Liver (tissue), 9 donors: Measurements from ENCODE around the gene IP6K3. TPM values are rescaled to one million over a fixed set of nuclear protein-coding genes. Genes with fewer than 3 reads are reported as not detected.

Experiments
- DNase-seq: peaks from one replicate; pipeline ENCODE4 v3.0.0-alpha.2; 2017; ENCODE audit warnings: low spot score
- H3K27ac ChIP-seq, 2 donors: one replicate each; pipeline ENCODE4 v1.7.0; 2013; ENCODE audit warnings: inconsistent platforms in 2 of 2, low read length in 2 of 2, control low read depth in 1 of 2, low read depth in 1 of 2, mild to moderate bottlenecking in 1 of 2
- H3K27me3 ChIP-seq, 4 donors: one replicate each; pipeline versions ENCODE4 v1.6.1 to v1.7.0; 2013; ENCODE audit warnings: low read length in 3 of 4, inconsistent platforms in 1 of 4, mild to moderate bottlenecking in 1 of 4, moderate library complexity in 1 of 4; ENCODE audit not compliant: control insufficient read depth in 4 of 4, insufficient read depth in 4 of 4
- H3K36me3 ChIP-seq, 4 donors: one replicate each; pipeline versions ENCODE4 v1.6.1 to v1.7.0; 2013; ENCODE audit warnings: low read length in 3 of 4, mild to moderate bottlenecking in 3 of 4, low read depth in 1 of 4, moderate library complexity in 1 of 4; ENCODE audit not compliant: control insufficient read depth in 4 of 4, insufficient read depth in 3 of 4
- H3K4me1 ChIP-seq, 4 donors: one replicate each; pipeline versions ENCODE4 v1.6.1 to v1.7.0; 2013; ENCODE audit warnings: low read length in 3 of 4, mild to moderate bottlenecking in 3 of 4, moderate library complexity in 1 of 4; ENCODE audit not compliant: control insufficient read depth in 4 of 4, insufficient read depth in 4 of 4
- H3K4me3 ChIP-seq, 3 donors: one replicate each; pipeline versions ENCODE4 v1.6.1 to v1.7.0; 2013; ENCODE audit warnings: low read length in 3 of 3, control low read depth in 1 of 3, low read depth in 1 of 3, mild to moderate bottlenecking in 1 of 3
- H3K9ac ChIP-seq, 2 donors: one replicate each; pipeline ENCODE4 v1.7.0; 2013; ENCODE audit warnings: low read length in 2 of 2, mild to moderate bottlenecking in 2 of 2, moderate library complexity in 2 of 2, control low read depth in 1 of 2, low read depth in 1 of 2
- H3K9me3 ChIP-seq, 4 donors: one replicate each; pipeline versions ENCODE4 v1.6.1 to v1.7.0; 2013; ENCODE audit warnings: low read length in 3 of 4; ENCODE audit not compliant: control insufficient read depth in 4 of 4
- EGR1 ChIP-seq, 2 donors: IDR thresholded peaks; 2 replicates each; pipeline ENCODE4 v1.6.1; 2016 to 2018; ENCODE audit warnings: antibody characterized with exemption in 2 of 2, low read depth in 2 of 2
- FOXA1 ChIP-seq: IDR thresholded peaks from 2 replicates; pipeline ENCODE4 v1.6.1; 2016; ENCODE audit warnings: antibody characterized with exemption
- FOXA2 ChIP-seq: IDR thresholded peaks from 2 replicates; pipeline ENCODE4 v1.6.1; 2016; ENCODE audit warnings: antibody characterized with exemption
- HNF4A ChIP-seq, 2 donors: conservative IDR thresholded peaks; 2 replicates each; pipeline ENCODE4 v1.6.1; 2016; ENCODE audit warnings: antibody characterized with exemption in 2 of 2, mild to moderate bottlenecking in 2 of 2
- HNF4G ChIP-seq: IDR thresholded peaks from 2 replicates; pipeline ENCODE4 v1.6.1; 2016; ENCODE audit warnings: antibody characterized with exemption
- JUND ChIP-seq, 2 donors: IDR thresholded peaks; 2 replicates each; pipeline ENCODE4 v1.6.1; 2016; ENCODE audit warnings: antibody characterized with exemption in 2 of 2
- NR2F2 ChIP-seq: IDR thresholded peaks from 2 replicates; pipeline ENCODE4 v1.6.1; 2016; ENCODE audit warnings: antibody characterized with exemption
- RAD21 ChIP-seq, 2 donors: IDR thresholded peaks; 2 replicates each; pipeline ENCODE4 v1.6.1; 2016; ENCODE audit warnings: antibody characterized with exemption in 2 of 2, mild to moderate bottlenecking in 2 of 2
- RXRA ChIP-seq, 2 donors: IDR thresholded peaks; 2 replicates each; pipeline ENCODE4 v1.6.1; 2017 to 2018; ENCODE audit warnings: antibody characterized with exemption in 2 of 2, mild to moderate bottlenecking in 1 of 2
- TAF1 ChIP-seq: conservative IDR thresholded peaks from 2 replicates; pipeline ENCODE4 v1.6.1; 2016; ENCODE audit warnings: antibody characterized with exemption, mild to moderate bottlenecking
- YY1 ChIP-seq: IDR thresholded peaks from 2 replicates; pipeline ENCODE4 v1.6.1; 2016; ENCODE audit warnings: antibody characterized with exemption, mild to moderate bottlenecking
- whole genome bisulfite sequencing: extraction: QIAGEN DNeasy Blood & Tissue Kit; methylation state at CpG from one replicate; pipeline ENCODE4 v1.1.7; 2013; 5-methylcytosine and 5-hydroxymethylcytosine counted together
- polyA plus RNA-seq, 2 donors: library from polyadenylated mRNA; stranded (reverse) in 1 of 2; unstranded in 1 of 2; fragments of 200-250 nt in 1 of 2; fragments of >200 nt in 1 of 2; fragmentation: Nextera tagmentation in 1 of 2; extraction: Ambion mirVana in 1 of 2; gene quantifications; one replicate each; pipeline versions ENCODE4 v1.2.1 to v1.2.3, GENCODE V29; 2013 to 2015
- total RNA-seq, 2 donors: library from RNA; depleted of rRNA; stranded (reverse); fragments of >200 nt; gene quantifications; one replicate each; pipeline ENCODE4 v1.2.3, GENCODE V29; 2014
- TF ChIP-seq, protein P1 (sequence below): IDR thresholded peaks from 2 replicates; pipeline ENCODE4 v1.6.1; 2016; ENCODE audit warnings: antibody characterized with exemption
- TF ChIP-seq, protein P2 (sequence below): IDR thresholded peaks from 2 replicates; pipeline ENCODE4 v1.6.1; 2016; ENCODE audit warnings: antibody characterized with exemption
- TF ChIP-seq, protein P3 (sequence below): IDR thresholded peaks from 2 replicates; pipeline ENCODE4 v1.6.1; 2016; ENCODE audit warnings: antibody characterized with exemption, mild to moderate bottlenecking
- TF ChIP-seq, protein P4 (sequence below): IDR thresholded peaks from 2 replicates; pipeline ENCODE4 v1.6.1; 2016; ENCODE audit warnings: antibody characterized with exemption
- donor health status: healthy.
- donor health status: healthy.
- donor health status: healthy.
- donor health status: healthy.
- donor health status: healthy.

The IP6K3 gene
- total and polyA plus RNA-seq, 4 donors: 1.5 to 12.9 (median 6.7) TPM

DNA sequence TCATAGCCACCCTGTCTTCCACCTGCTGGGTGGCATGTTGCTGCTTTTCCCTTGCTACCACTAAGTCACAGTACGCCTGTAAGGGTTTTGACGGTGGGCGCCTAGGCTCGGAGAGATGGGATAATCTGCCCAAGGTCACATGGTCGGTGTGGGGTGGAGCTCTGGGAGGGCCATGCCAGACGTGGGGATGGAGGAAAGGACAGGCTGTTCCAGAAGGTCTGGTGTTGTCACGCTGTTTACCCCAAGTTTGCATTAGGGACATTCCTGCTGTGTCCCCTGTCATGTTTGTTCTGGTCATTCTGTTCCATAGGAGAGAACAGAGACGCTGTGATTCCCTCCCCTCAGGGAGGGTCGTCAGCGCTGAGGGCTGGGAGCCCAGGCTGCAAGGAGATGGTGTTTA is 16.1 kb downstream of the IP6K3 start:
- TF ChIP-seq, protein P1, sequence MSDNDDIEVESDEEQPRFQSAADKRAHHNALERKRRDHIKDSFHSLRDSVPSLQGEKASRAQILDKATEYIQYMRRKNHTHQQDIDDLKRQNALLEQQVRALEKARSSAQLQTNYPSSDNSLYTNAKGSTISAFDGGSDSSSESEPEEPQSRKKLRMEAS: no peak
- no peak for TF ChIP-seq JUND (IDR thresholded peaks at IDR 0.05)
- Histone ChIP-seq H3K36me3 (no peaks in the 10 kb centered on the region), H3K4me3 (no peak overlapping the region), H3K9me3 (no peaks in the 10 kb centered on the region), H3K9ac (no peak overlapping the region), H3K27ac (no peak overlapping the region), H3K4me1 (peaks cover 0 to 4% (median 1%) of the 10 kb centered on the region in 4 donors), H3K27me3 (no peaks in the 10 kb centered on the region)
- 86% methylated on average over 10 of the region's 10 CpGs for WGBS
- DNase-seq: no peak

DNA sequence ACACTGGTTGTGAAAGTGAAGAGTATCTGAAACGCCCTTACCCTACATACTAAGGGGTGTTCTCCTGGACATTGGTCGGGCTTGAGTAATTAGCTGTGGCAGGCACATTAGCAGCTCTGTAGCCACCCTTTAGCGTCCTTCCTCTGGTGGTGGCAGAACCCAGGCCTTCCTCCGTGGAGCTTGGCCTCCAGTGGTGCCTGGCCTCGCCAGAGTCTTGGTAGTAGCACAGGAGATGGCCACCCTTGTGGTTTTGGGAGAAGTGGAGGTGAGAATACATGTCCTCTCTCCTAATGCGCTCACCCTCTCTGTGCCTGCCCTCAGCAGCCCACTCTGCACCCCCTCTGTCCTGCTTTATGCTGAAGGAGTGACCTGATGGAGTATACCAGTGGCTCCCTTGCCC is 17.6 kb downstream of the IP6K3 start:
- WGBS: 90% methylated on average over 6 of the region's 6 CpGs
- TF ChIP-seq, protein P1: no peak
- TF ChIP-seq FOXA1 (no peak), HNF4A (conservative IDR thresholded peaks at IDR 0.05) (no peak), JUND (IDR thresholded peaks at IDR 0.05) (no peak)
- Histone ChIP-seq H3K4me3 (no peak overlapping the region), H3K27ac (no peak overlapping the region), H3K9me3 (no peaks in the 10 kb centered on the region), H3K36me3 (no peaks in the 10 kb centered on the region), H3K4me1 (peaks cover 0 to 4% (median 1%) of the 10 kb centered on the region in 4 donors), H3K27me3 (no peaks in the 10 kb centered on the region), H3K9ac (no peak overlapping the region)
- no peak for DNase-seq

DNA sequence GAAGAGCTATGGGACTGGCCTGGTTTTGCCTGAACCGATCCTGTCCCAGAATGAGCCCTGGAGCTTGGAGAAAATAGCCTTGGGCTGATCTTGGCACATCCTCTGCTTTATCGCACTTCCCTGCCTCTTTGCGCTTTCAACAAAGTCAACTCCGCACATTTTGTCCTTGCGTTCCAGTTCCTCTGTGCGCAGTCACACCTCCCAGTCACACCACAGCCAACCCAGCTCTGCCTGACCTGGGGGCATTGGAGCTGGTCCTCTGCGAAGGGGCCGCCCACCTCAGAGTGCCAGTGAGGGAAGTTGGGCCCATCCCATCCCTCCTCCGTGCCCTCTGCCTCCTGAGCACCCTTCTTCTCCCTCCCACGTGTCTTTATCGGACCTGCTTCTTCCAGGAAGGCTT is 18.3 kb downstream of the IP6K3 start:
- Histone ChIP-seq H3K27ac (no peak overlapping the region), H3K27me3 (no peaks in the 10 kb centered on the region), H3K36me3 (no peaks in the 10 kb centered on the region), H3K4me1 (peaks cover 0 to 4% (median 1%) of the 10 kb centered on the region in 4 donors), H3K9ac (no peak overlapping the region), H3K4me3 (no peak overlapping the region), H3K9me3 (no peaks in the 10 kb centered on the region)
- no peak for TF ChIP-seq HNF4G
- TF ChIP-seq, protein P2, sequence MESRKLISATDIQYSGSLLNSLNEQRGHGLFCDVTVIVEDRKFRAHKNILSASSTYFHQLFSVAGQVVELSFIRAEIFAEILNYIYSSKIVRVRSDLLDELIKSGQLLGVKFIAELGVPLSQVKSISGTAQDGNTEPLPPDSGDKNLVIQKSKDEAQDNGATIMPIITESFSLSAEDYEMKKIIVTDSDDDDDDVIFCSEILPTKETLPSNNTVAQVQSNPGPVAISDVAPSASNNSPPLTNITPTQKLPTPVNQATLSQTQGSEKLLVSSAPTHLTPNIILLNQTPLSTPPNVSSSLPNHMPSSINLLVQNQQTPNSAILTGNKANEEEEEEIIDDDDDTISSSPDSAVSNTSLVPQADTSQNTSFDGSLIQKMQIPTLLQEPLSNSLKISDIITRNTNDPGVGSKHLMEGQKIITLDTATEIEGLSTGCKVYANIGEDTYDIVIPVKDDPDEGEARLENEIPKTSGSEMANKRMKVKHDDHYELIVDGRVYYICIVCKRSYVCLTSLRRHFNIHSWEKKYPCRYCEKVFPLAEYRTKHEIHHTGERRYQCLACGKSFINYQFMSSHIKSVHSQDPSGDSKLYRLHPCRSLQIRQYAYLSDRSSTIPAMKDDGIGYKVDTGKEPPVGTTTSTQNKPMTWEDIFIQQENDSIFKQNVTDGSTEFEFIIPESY: no peak
- TF ChIP-seq RAD21 (IDR thresholded peaks at IDR 0.05): no peak
- no peak for TF ChIP-seq RXRA (IDR thresholded peaks at IDR 0.05)
- no peak for TF ChIP-seq JUND (IDR thresholded peaks at IDR 0.05)
- TF ChIP-seq, protein P3, sequence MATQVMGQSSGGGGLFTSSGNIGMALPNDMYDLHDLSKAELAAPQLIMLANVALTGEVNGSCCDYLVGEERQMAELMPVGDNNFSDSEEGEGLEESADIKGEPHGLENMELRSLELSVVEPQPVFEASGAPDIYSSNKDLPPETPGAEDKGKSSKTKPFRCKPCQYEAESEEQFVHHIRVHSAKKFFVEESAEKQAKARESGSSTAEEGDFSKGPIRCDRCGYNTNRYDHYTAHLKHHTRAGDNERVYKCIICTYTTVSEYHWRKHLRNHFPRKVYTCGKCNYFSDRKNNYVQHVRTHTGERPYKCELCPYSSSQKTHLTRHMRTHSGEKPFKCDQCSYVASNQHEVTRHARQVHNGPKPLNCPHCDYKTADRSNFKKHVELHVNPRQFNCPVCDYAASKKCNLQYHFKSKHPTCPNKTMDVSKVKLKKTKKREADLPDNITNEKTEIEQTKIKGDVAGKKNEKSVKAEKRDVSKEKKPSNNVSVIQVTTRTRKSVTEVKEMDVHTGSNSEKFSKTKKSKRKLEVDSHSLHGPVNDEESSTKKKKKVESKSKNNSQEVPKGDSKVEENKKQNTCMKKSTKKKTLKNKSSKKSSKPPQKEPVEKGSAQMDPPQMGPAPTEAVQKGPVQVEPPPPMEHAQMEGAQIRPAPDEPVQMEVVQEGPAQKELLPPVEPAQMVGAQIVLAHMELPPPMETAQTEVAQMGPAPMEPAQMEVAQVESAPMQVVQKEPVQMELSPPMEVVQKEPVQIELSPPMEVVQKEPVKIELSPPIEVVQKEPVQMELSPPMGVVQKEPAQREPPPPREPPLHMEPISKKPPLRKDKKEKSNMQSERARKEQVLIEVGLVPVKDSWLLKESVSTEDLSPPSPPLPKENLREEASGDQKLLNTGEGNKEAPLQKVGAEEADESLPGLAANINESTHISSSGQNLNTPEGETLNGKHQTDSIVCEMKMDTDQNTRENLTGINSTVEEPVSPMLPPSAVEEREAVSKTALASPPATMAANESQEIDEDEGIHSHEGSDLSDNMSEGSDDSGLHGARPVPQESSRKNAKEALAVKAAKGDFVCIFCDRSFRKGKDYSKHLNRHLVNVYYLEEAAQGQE: no peak
- TF ChIP-seq FOXA1: no peak
- TF ChIP-seq YY1: no peak
- no peak for TF ChIP-seq NR2F2
- TF ChIP-seq TAF1: no peak
- TF ChIP-seq EGR1 (IDR thresholded peaks at IDR 0.05; ENCODE audit: low read depth in 2 of 2): no peak
- TF ChIP-seq, protein P4, sequence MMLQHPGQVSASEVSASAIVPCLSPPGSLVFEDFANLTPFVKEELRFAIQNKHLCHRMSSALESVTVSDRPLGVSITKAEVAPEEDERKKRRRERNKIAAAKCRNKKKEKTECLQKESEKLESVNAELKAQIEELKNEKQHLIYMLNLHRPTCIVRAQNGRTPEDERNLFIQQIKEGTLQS: no peak
- TF ChIP-seq, protein P1: no peak
- TF ChIP-seq FOXA2: no peak
- no peak for TF ChIP-seq HNF4A (conservative IDR thresholded peaks at IDR 0.05)
- DNase-seq: no peak
- 94% methylated on average over 11 of the region's 11 CpGs for WGBS
